ENCODE data around the gene MYO1A.
"Not testable (repeated sequence)": the region's sequence is repeated elsewhere in the genome, so short reads cannot be mapped to it uniquely, and the experiment has no call there.

MYO1A gene

GRCh38 chr12:56991319-56992246 is 58.3 kb downstream of the MYO1A start:
- no peak for DNase-seq

- no peak for DNase-seq
These were observed 59.1 kb downstream of the MYO1A start for GRCh38 chr12:56990648-56991318.

- DNase-seq, result no peak
These were observed 59.9 kb downstream of the MYO1A start for GRCh38 chr12:56989861-56990610.

GRCh38 chr12:56988207-56988739 is 61.7 kb downstream of the MYO1A start:
- DNase-seq, result no peak

- peak in 1 of 2 experiments; percentile 8 for DNase-seq
These were observed 62.3 kb downstream of the MYO1A start for GRCh38 chr12:56987551-56988053.

DNA sequence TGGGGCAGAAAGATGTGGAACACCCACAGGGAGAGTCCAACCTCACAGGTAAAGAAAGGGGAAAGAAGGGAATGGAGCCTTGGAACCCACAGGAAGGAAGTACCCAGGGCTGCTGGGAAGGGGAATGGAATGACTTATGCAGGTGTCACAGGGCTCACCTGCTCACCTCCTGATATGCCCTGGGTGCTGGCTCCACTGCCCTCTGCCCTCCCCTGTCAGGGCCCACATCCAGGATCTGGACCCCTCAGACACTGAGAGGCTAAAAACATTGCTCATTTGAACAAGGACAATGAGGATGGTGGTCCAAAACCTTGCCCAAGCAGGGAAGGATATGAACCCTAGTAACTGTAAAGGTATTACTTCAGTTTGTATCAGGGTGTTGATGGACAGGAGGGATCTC is 62.9 kb downstream of the MYO1A start:
- DNase-seq, result no peak

DNA sequence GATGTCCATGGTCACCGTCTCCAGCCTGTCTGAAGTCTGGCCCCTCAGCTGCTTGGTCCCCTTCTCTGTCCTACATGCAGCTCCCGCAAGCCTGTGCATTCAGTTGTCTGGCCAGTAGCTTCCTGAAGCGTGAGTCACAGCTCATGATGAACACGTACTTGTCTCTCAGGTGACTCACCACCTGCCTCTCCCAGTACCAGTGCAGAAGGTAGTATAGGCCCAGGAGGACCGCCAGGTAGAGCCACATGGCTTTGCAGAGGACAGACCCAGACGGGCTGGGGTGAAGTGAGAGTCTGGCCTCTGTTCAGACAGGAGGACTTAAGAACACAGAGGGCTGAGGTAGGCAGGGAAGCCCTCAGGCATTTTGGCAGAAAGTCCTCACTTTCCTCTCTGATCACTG is 64.2 kb downstream of the MYO1A start:
- DNase-seq, result not testable (repeated sequence)

DNA sequence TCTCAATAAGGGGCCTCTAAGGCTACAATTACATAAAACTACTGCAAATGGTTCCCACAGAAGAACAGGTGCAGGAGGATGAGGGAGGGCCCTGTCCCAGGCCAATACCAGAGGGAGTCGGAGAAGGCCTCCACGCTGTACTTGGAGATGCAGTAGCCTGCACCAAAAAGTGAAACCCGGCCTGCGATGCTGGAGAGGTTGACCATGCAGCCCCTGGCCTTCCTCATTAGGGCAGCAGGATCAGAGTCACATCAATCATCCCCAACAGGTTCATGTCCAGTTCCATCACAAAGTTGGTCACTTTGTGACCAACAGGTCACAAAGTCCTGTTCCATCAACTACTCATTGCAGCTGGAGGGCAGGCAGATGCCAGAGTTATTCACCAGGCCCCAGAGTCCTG is 66.5 kb downstream of the MYO1A start:
- DNase-seq, result no peak

- not testable (repeated sequence) for DNase-seq
These were observed 67.2 kb downstream of the MYO1A start for GRCh38 chr12:56982578-56983236.

DNA sequence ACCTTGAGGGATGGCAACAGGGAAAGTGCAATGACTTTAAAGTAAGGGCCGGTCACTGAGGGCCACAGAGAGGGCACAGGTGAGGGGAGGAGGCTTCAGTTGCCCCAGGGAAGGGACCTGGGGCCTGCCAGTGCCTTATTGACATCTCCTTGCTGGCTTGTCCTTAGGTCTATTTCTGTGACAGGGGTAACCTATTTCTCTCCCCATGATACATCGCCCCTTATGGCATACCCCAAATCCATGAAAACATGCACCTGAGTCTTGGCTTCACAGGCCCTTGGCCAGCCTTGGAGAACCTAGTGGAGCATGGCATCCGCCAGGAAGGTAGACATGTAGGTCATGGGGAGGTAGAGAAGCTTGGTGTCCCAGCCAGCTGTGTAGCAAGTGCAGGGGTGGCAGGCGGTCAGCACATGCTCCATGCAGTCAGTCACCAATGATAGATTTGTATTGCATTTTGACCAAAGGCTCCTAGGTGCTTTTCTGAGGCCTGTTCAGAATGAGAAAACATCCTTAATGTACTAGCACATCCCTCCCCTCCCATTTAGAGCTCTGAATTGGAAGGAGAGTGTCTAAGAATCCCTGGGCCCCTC is 68.9 kb downstream of the MYO1A start:
- DNase-seq, result no peak

- DNase-seq, result no peak
These were observed 69.7 kb downstream of the MYO1A start for GRCh38 chr12:56980268-56980667.

DNA sequence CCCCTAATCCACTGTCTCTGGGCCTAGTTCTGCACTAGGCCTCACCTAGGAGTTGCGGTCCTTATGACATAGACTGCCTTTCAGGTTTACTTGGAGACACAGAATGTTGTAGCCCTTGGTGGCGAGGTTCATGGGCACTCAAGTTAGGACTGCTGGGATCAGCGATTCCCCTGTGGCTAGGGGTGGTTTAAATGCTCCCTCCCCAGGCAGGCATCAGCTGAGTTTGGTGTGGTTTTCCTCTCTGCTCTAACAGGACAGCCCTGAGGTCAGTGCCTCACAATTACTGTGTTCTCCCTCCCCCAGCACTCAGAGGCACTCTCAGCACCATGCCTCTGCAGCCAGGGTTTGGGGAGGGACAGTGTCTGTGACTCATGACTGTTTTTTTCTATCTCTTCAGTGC is 70.3 kb downstream of the MYO1A start:
- no peak for DNase-seq

Data from cerebellar nuclear complex (tissue), 1 donor.